ENCODE results near the gene DGKB.

GRCh38 chr7:14521183-14521582, 381.4 kb downstream of the DGKB start:
- no peak for TF ChIP-seq CTCF (IDR thresholded peaks at IDR 0.05)
- TF ChIP-seq POLR2AphosphoS5 (IDR thresholded peaks at IDR 0.05), result no peak
- TF ChIP-seq EP300 (IDR thresholded peaks at IDR 0.05; ENCODE audit: low read depth), result no peak
- no peak for TF ChIP-seq POLR2A (IDR thresholded peaks at IDR 0.05)
